ENCODE measurements around the gene CFAP251. TPM values are rescaled to one million over a fixed set of nuclear protein-coding genes. Genes with fewer than 3 reads are reported as not detected.

The CFAP251 gene
- total and polyA plus RNA-seq, 2 of the 13 experiments (the other 11 are each of a cell fraction or from before 2014, with no cell fraction given) = 0.30 to 0.42 TPM

DNA sequence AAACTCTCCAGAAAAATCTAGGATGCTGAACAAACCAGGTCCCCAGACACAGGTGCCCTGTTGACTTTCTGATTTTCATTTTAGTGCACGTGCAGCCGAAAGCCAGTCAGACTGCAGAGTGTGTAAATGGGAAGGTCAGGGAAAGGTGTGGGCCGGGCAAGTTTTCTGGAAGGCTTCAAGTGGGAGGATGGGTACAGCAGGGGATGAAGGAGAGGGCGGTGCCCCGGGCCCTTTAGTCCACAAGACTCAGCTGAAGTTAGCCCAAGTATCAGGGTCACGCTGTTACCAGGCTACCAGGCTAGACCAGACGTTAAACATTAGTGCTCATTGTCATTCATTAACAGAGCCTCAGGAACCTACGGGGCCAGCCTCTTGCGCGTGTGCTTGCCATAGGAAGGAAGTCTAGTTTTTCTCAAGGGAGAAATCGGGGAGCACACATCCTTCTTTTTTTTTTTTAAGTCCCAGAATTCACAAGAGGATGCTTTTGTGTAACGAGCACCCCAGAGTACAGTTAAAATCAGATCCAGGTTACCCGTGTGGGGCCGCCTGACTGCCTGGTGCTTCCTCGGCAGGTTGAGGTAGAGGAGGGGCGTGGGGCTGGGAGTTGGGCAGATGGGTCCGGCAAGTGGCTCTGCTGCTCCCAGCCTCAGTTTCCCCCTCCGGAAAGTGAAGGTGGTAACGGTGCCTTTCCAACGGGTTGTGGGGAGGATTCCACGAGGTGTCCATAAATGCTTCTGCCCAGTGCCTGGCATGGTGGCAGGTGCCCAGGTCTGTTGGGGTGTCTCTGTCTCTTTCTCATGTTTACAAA, 122.4 kb downstream of the CFAP251 start (continued):
- TF ChIP-seq, protein P1, sequence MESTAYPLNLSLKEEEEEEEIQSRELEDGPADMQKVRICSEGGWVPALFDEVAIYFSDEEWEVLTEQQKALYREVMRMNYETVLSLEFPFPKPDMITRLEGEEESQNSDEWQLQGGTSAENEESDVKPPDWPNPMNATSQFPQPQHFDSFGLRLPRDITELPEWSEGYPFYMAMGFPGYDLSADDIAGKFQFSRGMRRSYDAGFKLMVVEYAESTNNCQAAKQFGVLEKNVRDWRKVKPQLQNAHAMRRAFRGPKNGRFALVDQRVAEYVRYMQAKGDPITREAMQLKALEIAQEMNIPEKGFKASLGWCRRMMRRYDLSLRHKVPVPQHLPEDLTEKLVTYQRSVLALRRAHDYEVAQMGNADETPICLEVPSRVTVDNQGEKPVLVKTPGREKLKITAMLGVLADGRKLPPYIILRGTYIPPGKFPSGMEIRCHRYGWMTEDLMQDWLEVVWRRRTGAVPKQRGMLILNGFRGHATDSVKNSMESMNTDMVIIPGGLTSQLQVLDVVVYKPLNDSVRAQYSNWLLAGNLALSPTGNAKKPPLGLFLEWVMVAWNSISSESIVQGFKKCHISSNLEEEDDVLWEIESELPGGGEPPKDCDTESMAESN (CRISPR knock-in tag; conservative IDR thresholded peaks at IDR 0.05) = no peak
- TF ChIP-seq, protein P2, sequence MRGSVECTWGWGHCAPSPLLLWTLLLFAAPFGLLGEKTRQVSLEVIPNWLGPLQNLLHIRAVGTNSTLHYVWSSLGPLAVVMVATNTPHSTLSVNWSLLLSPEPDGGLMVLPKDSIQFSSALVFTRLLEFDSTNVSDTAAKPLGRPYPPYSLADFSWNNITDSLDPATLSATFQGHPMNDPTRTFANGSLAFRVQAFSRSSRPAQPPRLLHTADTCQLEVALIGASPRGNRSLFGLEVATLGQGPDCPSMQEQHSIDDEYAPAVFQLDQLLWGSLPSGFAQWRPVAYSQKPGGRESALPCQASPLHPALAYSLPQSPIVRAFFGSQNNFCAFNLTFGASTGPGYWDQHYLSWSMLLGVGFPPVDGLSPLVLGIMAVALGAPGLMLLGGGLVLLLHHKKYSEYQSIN (CRISPR knock-in tag; IDR thresholded peaks at IDR 0.05; ENCODE audit: borderline replicate concordance) = no peak
- TF ChIP-seq, protein P3, sequence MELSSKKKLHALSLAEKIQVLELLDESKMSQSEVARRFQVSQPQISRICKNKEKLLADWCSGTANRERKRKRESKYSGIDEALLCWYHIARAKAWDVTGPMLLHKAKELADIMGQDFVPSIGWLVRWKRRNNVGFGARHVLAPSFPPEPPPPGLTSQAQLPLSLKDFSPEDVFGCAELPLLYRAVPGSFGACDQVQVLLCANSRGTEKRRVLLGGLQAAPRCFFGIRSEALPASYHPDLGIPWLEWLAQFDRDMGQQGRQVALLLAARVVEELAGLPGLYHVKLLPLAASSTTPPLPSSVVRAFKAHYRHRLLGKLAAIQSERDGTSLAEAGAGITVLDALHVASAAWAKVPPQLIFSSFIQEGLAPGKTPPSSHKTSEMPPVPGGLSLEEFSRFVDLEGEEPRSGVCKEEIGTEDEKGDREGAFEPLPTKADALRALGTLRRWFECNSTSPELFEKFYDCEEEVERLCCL (CRISPR knock-in tag; IDR thresholded peaks at IDR 0.05; ENCODE audit: borderline replicate concordance) = no peak
- TF ChIP-seq ADNP (CRISPR knock-in tag; IDR thresholded peaks at IDR 0.05) (no peak), TP53 (CRISPR knock-in tag; conservative IDR thresholded peaks at IDR 0.05) (no peak), ZNF451 (CRISPR knock-in tag; IDR thresholded peaks at IDR 0.05) (no peak), ZNF251 (CRISPR knock-in tag; IDR thresholded peaks at IDR 0.05) (no peak), POLR2AphosphoS5 (IDR thresholded peaks at IDR 0.05; ENCODE audit: low read depth, low read length) (peak; percentile 39; the same call in 1 of the 2 replicates), TCF12 (IDR thresholded peaks at IDR 0.05) (no peak), TCF12 (CRISPR knock-in tag; IDR thresholded peaks at IDR 0.05) (no peak), ZNF850 (CRISPR knock-in tag; conservative IDR thresholded peaks at IDR 0.05) (no peak), CREM (IDR thresholded peaks at IDR 0.05) (no peak), CREM (CRISPR knock-in tag; IDR thresholded peaks at IDR 0.05) (no peak), ASH2L (IDR thresholded peaks at IDR 0.05; ENCODE audit: insufficient read length, low read depth, low read length) (no peak), ZNF816 (CRISPR knock-in tag; IDR thresholded peaks at IDR 0.05; ENCODE audit: borderline replicate concordance) (no peak), NCOA2 (CRISPR knock-in tag; IDR thresholded peaks at IDR 0.05) (no peak), SALL1 (CRISPR knock-in tag; IDR thresholded peaks at IDR 0.05) (0 out of 2 replicates have a peak, but pooled peaks have one; percentile 26), ZNF383 (CRISPR knock-in tag; IDR thresholded peaks at IDR 0.05; ENCODE audit: borderline replicate concordance) (no peak), AKAP8 (CRISPR knock-in tag; IDR thresholded peaks at IDR 0.05) (no peak), ZNF282 (IDR thresholded peaks at IDR 0.05; ENCODE audit: partially characterized antibody) (no peak), ZNF547 (CRISPR knock-in tag; IDR thresholded peaks at IDR 0.05) (no peak), TBX2 (CRISPR knock-in tag; IDR thresholded peaks at IDR 0.05; ENCODE audit: borderline replicate concordance) (no peak), MAFF (IDR thresholded peaks at IDR 0.05; ENCODE audit: low read depth, low read length) (no peak)
- TF ChIP-seq, protein P4, sequence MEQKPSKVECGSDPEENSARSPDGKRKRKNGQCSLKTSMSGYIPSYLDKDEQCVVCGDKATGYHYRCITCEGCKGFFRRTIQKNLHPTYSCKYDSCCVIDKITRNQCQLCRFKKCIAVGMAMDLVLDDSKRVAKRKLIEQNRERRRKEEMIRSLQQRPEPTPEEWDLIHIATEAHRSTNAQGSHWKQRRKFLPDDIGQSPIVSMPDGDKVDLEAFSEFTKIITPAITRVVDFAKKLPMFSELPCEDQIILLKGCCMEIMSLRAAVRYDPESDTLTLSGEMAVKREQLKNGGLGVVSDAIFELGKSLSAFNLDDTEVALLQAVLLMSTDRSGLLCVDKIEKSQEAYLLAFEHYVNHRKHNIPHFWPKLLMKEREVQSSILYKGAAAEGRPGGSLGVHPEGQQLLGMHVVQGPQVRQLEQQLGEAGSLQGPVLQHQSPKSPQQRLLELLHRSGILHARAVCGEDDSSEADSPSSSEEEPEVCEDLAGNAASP (CRISPR knock-in tag; IDR thresholded peaks at IDR 0.05; ENCODE audit: borderline replicate concordance) = 0 out of 2 replicates have a peak, but pooled peaks have one; percentile 29
- TF ChIP-seq, protein P5, sequence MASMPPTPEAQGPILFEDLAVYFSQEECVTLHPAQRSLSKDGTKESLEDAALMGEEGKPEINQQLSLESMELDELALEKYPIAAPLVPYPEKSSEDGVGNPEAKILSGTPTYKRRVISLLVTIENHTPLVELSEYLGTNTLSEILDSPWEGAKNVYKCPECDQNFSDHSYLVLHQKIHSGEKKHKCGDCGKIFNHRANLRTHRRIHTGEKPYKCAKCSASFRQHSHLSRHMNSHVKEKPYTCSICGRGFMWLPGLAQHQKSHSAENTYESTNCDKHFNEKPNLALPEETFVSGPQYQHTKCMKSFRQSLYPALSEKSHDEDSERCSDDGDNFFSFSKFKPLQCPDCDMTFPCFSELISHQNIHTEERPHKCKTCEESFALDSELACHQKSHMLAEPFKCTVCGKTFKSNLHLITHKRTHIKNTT (CRISPR knock-in tag; IDR thresholded peaks at IDR 0.05) = no peak
